GM12878 (cell line): ENCODE results near the gene CCDC9B. TPM values are rescaled to one million over a fixed set of nuclear protein-coding genes. Genes with fewer than 3 reads are reported as not detected.

Experiments
- ATAC-seq: fragments of 200-7000 bp; cut with Tn5 transposase; 3 replicates; pipeline ENCODE4 v1.9.1; 2020; ENCODE audit warnings: mild to moderate bottlenecking, moderate library complexity
- BruUV-seq: library from RNA; stranded (reverse); fragments of 400-500 nt; replicated peaks from 2 replicates; lab custom pipeline; 2021; lab: Mats Ljungman, UMichigan
- CTCF ChIA-PET: fragments of 300-600 bp; sonication (Branson Sonifier 250); formaldehyde crosslinking; extraction: SDS; loops from one replicate; lab custom pipeline; 2021; ENCODE audit warnings: inconsistent platforms; lab: Yijun Ruan, JAX
- POLR2A ChIA-PET: fragments of 350-600 bp; formaldehyde crosslinking; extraction: SDS; loops from one replicate; lab custom pipeline; 2021; ENCODE audit warnings: inconsistent platforms; lab: Charles Lee
- RAD21 ChIA-PET: fragments of 300-600 bp; sonication (Branson Sonifier 250); formaldehyde crosslinking; loops from one replicate; lab custom pipeline; 2023; ENCODE audit warnings: antibody characterized with exemption; ENCODE audit not compliant: unreplicated experiment; lab: Charles Lee
- SMC1A ChIA-PET: fragments of 300-600 bp; sonication (Branson Sonifier 250); formaldehyde crosslinking; loops from one replicate; lab custom pipeline; 2023; ENCODE audit not compliant: unreplicated experiment, uncharacterized antibody; lab: Charles Lee
- DNase-seq: peaks from one replicate; pipeline ENCODE4 v3.0.0-alpha.2; 2011; ENCODE audit warnings: low read depth, low spot score
- FAIRE-seq: peaks from 3 replicates; lab custom pipeline; 2011; peaks lifted over from hg19 to GRCh38; lab: Jason Lieb, UNC
- H2AFZ ChIP-seq: 2 replicates; pipeline ENCODE4 v1.6.0; 2011; ENCODE audit warnings: low read depth, low read length, control low read depth; ENCODE audit not compliant: control insufficient read depth
- H3K27ac ChIP-seq: 2 replicates; pipeline ENCODE4 v1.5.1; 2011; ENCODE audit warnings: control low read depth; ENCODE audit not compliant: control insufficient read depth, insufficient read depth
- H3K27me3 ChIP-seq, 2 experiments: replicated peaks in 1 of 2; 2 replicates each; pipeline versions ENCODE4 v1.6.0 to v1.6.1; 2011; ENCODE audit warnings: low read length in 1 of 2; ENCODE audit not compliant: control insufficient read depth in 2 of 2, insufficient read depth in 2 of 2
- H3K36me3 ChIP-seq, 2 experiments: 2 replicates each; pipeline ENCODE4 v1.5.1; 2011; ENCODE audit warnings: low read length in 1 of 2; ENCODE audit not compliant: control insufficient read depth in 2 of 2, insufficient read depth in 2 of 2
- H3K4me1 ChIP-seq: 2 replicates; pipeline ENCODE4 v1.6.1; 2011; ENCODE audit warnings: mild to moderate bottlenecking, low read length, moderate library complexity, mixed read lengths; ENCODE audit not compliant: control insufficient read depth, insufficient read depth
- H3K4me2 ChIP-seq: 2 replicates; pipeline ENCODE4 v1.6.0; 2011; ENCODE audit warnings: control low read depth; ENCODE audit not compliant: control insufficient read depth, insufficient read depth
- H3K4me3 ChIP-seq: fragments of 200-600 bp; sonication (generic); 2 replicates; pipeline ENCODE4 v1.5.1; 2016
- H3K79me2 ChIP-seq: 2 replicates; pipeline ENCODE4 v1.6.0; 2011; ENCODE audit warnings: low read length; ENCODE audit not compliant: control insufficient read depth, insufficient read depth
- H3K9ac ChIP-seq: 2 replicates; pipeline ENCODE4 v1.8.0; 2011; ENCODE audit warnings: low read length, control low read depth, mixed read lengths; ENCODE audit not compliant: control insufficient read depth, insufficient read depth
- H3K9me3 ChIP-seq: replicated peaks from 3 replicates; pipeline ENCODE4 v1.5.1; 2011; ENCODE audit warnings: mild to moderate bottlenecking, low read length; ENCODE audit not compliant: control insufficient read depth, insufficient read depth
- H4K20me1 ChIP-seq: 2 replicates; pipeline ENCODE4 v1.6.0; 2011; ENCODE audit not compliant: control insufficient read depth, insufficient read depth
- ATF3 ChIP-seq: IDR thresholded peaks from 2 replicates; pipeline ENCODE4 v1.6.1; 2011; ENCODE audit warnings: low read depth, mild to moderate bottlenecking, low read length, moderate library complexity, borderline replicate concordance; ENCODE audit errors: extremely low read depth
- CBFB ChIP-seq: IDR thresholded peaks from 2 replicates; pipeline ENCODE4 v1.6.1; 2016; ENCODE audit warnings: antibody characterized with exemption, low read depth
- IKZF2 ChIP-seq, 2 experiments: fragments of 450-650 bp; IDR thresholded peaks; 2 replicates each; pipeline ENCODE4 v1.6.1; 2017; ENCODE audit warnings: mild to moderate bottlenecking in 2 of 2, moderate library complexity in 2 of 2
- IRF3 ChIP-seq: fragments of 450-650 bp; IDR thresholded peaks from 2 replicates; pipeline ENCODE4 v1.6.1; 2014; ENCODE audit warnings: mild to moderate bottlenecking
- NRF1 ChIP-seq: conservative IDR thresholded peaks from 2 replicates; pipeline ENCODE4 v1.6.1; 2011; ENCODE audit warnings: mild to moderate bottlenecking, low read depth, low read length, improper control_type of control experiment
- PAX8 ChIP-seq: fragments of 450-650 bp; IDR thresholded peaks from 2 replicates; pipeline ENCODE4 v1.6.1; 2017; ENCODE audit warnings: mild to moderate bottlenecking, moderate library complexity
- SIN3A ChIP-seq: IDR thresholded peaks from 2 replicates; pipeline ENCODE4 v1.6.1; 2012; ENCODE audit warnings: low read depth, low read length, improper control_type of control experiment
- SREBF2 ChIP-seq: IDR thresholded peaks from 2 replicates; pipeline ENCODE4 v1.6.1; 2012; ENCODE audit warnings: mild to moderate bottlenecking, low read length
- SRF ChIP-seq, 2 experiments: IDR thresholded peaks; 2 replicates each; pipeline ENCODE4 v1.6.1; 2011; ENCODE audit warnings: low read depth in 2 of 2, low read length in 2 of 2, mild to moderate bottlenecking in 1 of 2, moderate library complexity in 1 of 2
- STAT1 ChIP-seq: fragments of 450-650 bp; conservative IDR thresholded peaks from 2 replicates; pipeline ENCODE4 v1.6.1; 2014; ENCODE audit warnings: antibody characterized with exemption, mild to moderate bottlenecking
- TBL1XR1 ChIP-seq: IDR thresholded peaks from 2 replicates; pipeline ENCODE4 v1.6.1; 2012; ENCODE audit warnings: low read depth, low read length, improper control_type of control experiment
- TCF12 ChIP-seq: IDR thresholded peaks from 2 replicates; pipeline ENCODE4 v1.6.1; 2011; ENCODE audit warnings: low read depth, mild to moderate bottlenecking, low read length
- TCF3 ChIP-seq: IDR thresholded peaks from 2 replicates; pipeline ENCODE4 v1.6.1; 2012; ENCODE audit warnings: low read depth, mild to moderate bottlenecking, low read length, borderline replicate concordance; ENCODE audit not compliant: insufficient read depth
- YY1 ChIP-seq: IDR thresholded peaks from 2 replicates; pipeline ENCODE4 v1.6.1; 2011; ENCODE audit warnings: low read depth, mild to moderate bottlenecking, low read length
- ZBTB40 ChIP-seq: fragments of 450-650 bp; IDR thresholded peaks from 2 replicates; pipeline ENCODE4 v1.6.1; 2016; ENCODE audit warnings: mild to moderate bottlenecking, moderate library complexity, borderline replicate concordance
- ZNF217 ChIP-seq: fragments of 450-650 bp; IDR thresholded peaks from 2 replicates; pipeline ENCODE4 v1.6.1; 2017; ENCODE audit warnings: antibody characterized with exemption, mild to moderate bottlenecking
- ZNF24 ChIP-seq: fragments of 450-650 bp; IDR thresholded peaks from 2 replicates; pipeline ENCODE4 v1.6.1; 2017; ENCODE audit warnings: antibody characterized with exemption, mild to moderate bottlenecking
- ZSCAN29 ChIP-seq: fragments of 450-650 bp; IDR thresholded peaks from 2 replicates; pipeline ENCODE4 v1.6.1; 2017; ENCODE audit warnings: mild to moderate bottlenecking, moderate library complexity
- WGBS: methylation state at CpG from one replicate; pipeline ENCODE4 v1.1.6; 2016; ENCODE audit warnings: low lambda C conversion rate; ENCODE audit not compliant: insufficient replicate concordance, insufficient coverage; ENCODE audit errors: missing lambda C conversion rate; 5-methylcytosine and 5-hydroxymethylcytosine counted together
- in situ Hi-C: fragments of 300-500 bp; cut with MboI; formaldehyde crosslinking; loops from 9 replicates; pipeline ENCODE4 v1.14.3; 2018; ENCODE audit warnings: mixed read lengths
- intact Hi-C: fragments of 100-400 bp; cut with micrococcal nuclease; formaldehyde crosslinking; loops from one replicate; pipeline ENCODE4 v1.14.2; 2022; ENCODE audit not compliant: unreplicated experiment
- polyA plus RNA-seq, 11 experiments: library from polyadenylated mRNA; depleted of rRNA in 4 of 11; unstranded in 6 of 11; stranded (reverse) in 5 of 11; fragments of >200 nt; fragmentation: Nextera tagmentation in 4 of 11; fragmentation: Illumina TruSeq in 1 of 11; extraction: Ambion mirVana in 4 of 11; extraction: Trizol in 1 of 11; gene quantifications; 1 replicate in 1 of 11; 2 replicates in 10 of 11; pipeline versions ENCODE4 v1.2.1 to v1.2.3, GENCODE V29; 2011 to 2016; ENCODE audit warnings: inconsistent platforms in 2 of 11, missing spikeins in 2 of 11, low read depth in 1 of 11
- total RNA-seq, 4 experiments: library from RNA; depleted of rRNA in 3 of 4; stranded (reverse); fragments of >200 nt in 3 of 4; fragmentation: Illumina TruSeq in 1 of 4; extraction: Trizol in 1 of 4; gene quantifications; 2 replicates each; pipeline versions ENCODE4 v1.2.1 to v1.2.3, GENCODE V29; 2013 to 2021

The CCDC9B gene
- total and polyA plus RNA-seq, 10 of the 15 experiments (the other 5 are each of a cell fraction or from before 2014, with no cell fraction given), result 0.01 to 0.08 (median 0.03) TPM; not detected in 6

GRCh38 chr15:40316931-40317330 lies 23.8 kb downstream of the CCDC9B start (continued):
- TF ChIP-seq TCF3 (no peak), TCF12 (no peak), TBL1XR1 (no peak), NRF1 (no peak)

- no peak overlapping the region for H3K4me2 ChIP-seq
- FAIRE-seq (no peak), DNase-seq (no peak), ATAC-seq (no peak)
- H3K9ac ChIP-seq, result no peak overlapping the region
- in situ Hi-C loops, result loop anchor here (5.0 kb wide), 1 partner anchor 37 kb away; no protein-coding TSS in a partner anchor
- peaks cover 0 to 3% of the 10 kb centered on the region in 2 experiments; a peak in 2 of 4 replicates for H3K27me3 ChIP-seq
- ChIA-PET SMC1A (interaction anchor here (7.6 to 10.0 kb wide), 2 partner anchors 22 to 36 kb away, joined by 42 to 83 read pairs; no protein-coding TSS in a partner anchor), RAD21 (interaction anchor here (1.9 kb wide), 1 partner anchor 36 kb away, joined by 4 read pairs; no protein-coding TSS in a partner anchor), POLR2A (interaction anchor here (1.6 kb wide), 1 partner anchor 36 kb away, joined by 5 read pairs; no protein-coding TSS in a partner anchor), CTCF (interaction anchor here (0.6 to 17.6 kb wide), 8 partner anchors 8 to 719 kb away, joined by 3 to 336 read pairs (median 4); partner anchors contain the start of genes CCDC9B and INAFM2)
- intact Hi-C loops, result no loop called here
- no peaks in the 10 kb centered on the region for H3K9me3 ChIP-seq
- H3K36me3 ChIP-seq, result no peaks in the 10 kb centered on the region
- H4K20me1 ChIP-seq, result no peaks in the 10 kb centered on the region
- 0 out of 2 replicates have a peak, but pooled peaks cover 5% of the 10 kb centered on the region for H3K4me1 ChIP-seq
- H3K79me2 ChIP-seq, result no peaks in the 10 kb centered on the region
- BruUV-seq, result no TSS peak
- no peak overlapping the region for H3K27ac ChIP-seq
- H3K4me3 ChIP-seq, result no peak overlapping the region
- no peak overlapping the region for H2AFZ ChIP-seq
- 30% methylated on average over 4 of the region's 4 CpGs for WGBS
- TF ChIP-seq ZSCAN29, result no peak
- no peak for TF ChIP-seq IRF3
- no peak for TF ChIP-seq YY1
- TF ChIP-seq ZNF217, result no peak
- no peak for TF ChIP-seq CBFB
- no peak for TF ChIP-seq SRF (IDR thresholded peaks at IDR 0.05; ENCODE audit: low read depth in 2 of 2, low read length in 2 of 2)
- TF ChIP-seq ZNF24, result no peak
- TF ChIP-seq STAT1, result no peak
- no peak for TF ChIP-seq PAX8
- no peak for TF ChIP-seq IKZF2 (IDR thresholded peaks at IDR 0.05)
- no peak for TF ChIP-seq SREBF2
- TF ChIP-seq SIN3A, result no peak
- no peak for TF ChIP-seq ZBTB40
- TF ChIP-seq ATF3, result no peak
These were observed 25.9 kb downstream of the CCDC9B start for GRCh38 chr15:40314723-40315276.
